PC-3 (cell line): ENCODE results near the gene FOXK2.

ENCODE experiments used
- EZH2 ChIP-seq: fragments of 300-600 bp; sonication (generic); IDR thresholded peaks from one replicate; pipeline ENCODE4 v1.6.1; 2017; ENCODE audit warnings: antibody characterized with exemption, mild to moderate bottlenecking, low read length; ENCODE audit not compliant: unreplicated experiment
- EZH2phosphoT487 ChIP-seq: fragments of 300-600 bp; sonication (generic); IDR thresholded peaks from 2 replicates; pipeline ENCODE4 v1.6.1; 2018; ENCODE audit warnings: mild to moderate bottlenecking, antibody characterized with exemption, low read length, borderline replicate concordance
- TF ChIP-seq, protein P1 (sequence below): fragments of 300-600 bp; sonication (generic); conservative IDR thresholded peaks from 2 replicates; pipeline ENCODE4 v1.5.1; 2017; ENCODE audit warnings: antibody characterized with exemption, low read depth, mild to moderate bottlenecking, low read length

DNA sequence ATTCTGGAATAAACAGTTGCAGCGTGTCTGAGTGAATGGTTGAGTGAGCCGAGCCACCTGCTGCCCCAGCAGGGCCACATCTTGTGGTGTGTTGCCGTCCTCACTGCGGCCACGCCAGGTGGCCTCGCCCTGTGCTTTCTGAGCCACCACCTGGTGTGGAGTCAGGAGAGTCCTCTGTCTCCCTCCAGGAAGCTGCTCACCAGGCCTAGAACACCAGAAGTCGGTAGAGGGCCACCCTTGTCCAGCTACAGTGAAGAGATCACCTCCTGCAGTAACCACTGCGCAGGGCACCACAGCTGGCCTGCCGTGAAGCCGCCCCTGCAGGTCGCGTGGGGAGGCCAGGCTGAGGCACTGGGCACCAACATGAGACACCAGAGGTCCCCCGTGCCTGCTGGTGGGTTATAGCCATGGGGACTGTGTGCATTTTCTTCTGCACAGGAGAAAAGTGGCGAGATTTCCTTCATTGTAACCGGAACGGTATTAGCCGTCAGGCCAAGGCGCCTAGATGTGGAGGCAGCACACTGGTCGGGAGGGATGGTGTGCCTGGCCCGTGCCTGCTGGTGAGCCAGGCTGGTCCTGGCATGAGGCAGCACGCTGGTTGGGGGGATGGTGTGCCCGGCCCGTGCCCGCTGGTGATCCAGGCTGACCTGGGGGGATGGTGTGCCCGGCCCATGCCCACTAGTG lies 28.9 kb upstream of the FOXK2 start:
- TF ChIP-seq, protein P1, sequence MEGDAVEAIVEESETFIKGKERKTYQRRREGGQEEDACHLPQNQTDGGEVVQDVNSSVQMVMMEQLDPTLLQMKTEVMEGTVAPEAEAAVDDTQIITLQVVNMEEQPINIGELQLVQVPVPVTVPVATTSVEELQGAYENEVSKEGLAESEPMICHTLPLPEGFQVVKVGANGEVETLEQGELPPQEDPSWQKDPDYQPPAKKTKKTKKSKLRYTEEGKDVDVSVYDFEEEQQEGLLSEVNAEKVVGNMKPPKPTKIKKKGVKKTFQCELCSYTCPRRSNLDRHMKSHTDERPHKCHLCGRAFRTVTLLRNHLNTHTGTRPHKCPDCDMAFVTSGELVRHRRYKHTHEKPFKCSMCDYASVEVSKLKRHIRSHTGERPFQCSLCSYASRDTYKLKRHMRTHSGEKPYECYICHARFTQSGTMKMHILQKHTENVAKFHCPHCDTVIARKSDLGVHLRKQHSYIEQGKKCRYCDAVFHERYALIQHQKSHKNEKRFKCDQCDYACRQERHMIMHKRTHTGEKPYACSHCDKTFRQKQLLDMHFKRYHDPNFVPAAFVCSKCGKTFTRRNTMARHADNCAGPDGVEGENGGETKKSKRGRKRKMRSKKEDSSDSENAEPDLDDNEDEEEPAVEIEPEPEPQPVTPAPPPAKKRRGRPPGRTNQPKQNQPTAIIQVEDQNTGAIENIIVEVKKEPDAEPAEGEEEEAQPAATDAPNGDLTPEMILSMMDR = no peak
- no peak for TF ChIP-seq EZH2
- TF ChIP-seq EZH2phosphoT487 = no peak
